Hematopoietic multipotent progenitor cell treated with erythropoietin and hydrocortisone succinate and interleukin-3 and kit ligand, for 8 days (in vitro differentiated cells): ENCODE measurements around the gene CUL3.
"Not testable (repeated sequence)": the region's sequence is repeated elsewhere in the genome, so short reads cannot be mapped to it uniquely, and the experiment has no call there.

Experiments
- DNase-seq: peaks from one replicate; pipeline ENCODE4 v3.0.0-alpha.2; 2015

The CUL3 gene

GRCh38 chr2:224532931-224533330 lies 52.2 kb downstream of the CUL3 start:
- DNase-seq, result no peak

- DNase-seq, result no peak
Observed at GRCh38 chr2:224532441-224532840, 52.7 kb downstream of the CUL3 start.

- no peak for DNase-seq
Observed at GRCh38 chr2:224528171-224528570, 57.0 kb downstream of the CUL3 start.

GRCh38 chr2:224525774-224526173 lies 59.4 kb downstream of the CUL3 start:
- no peak for DNase-seq

GRCh38 chr2:224524657-224525056 lies 60.5 kb downstream of the CUL3 start:
- DNase-seq, result no peak

GRCh38 chr2:224523626-224524577 lies 61.3 kb downstream of the CUL3 start:
- peak; percentile 23 for DNase-seq

GRCh38 chr2:224522483-224522882 lies 62.7 kb downstream of the CUL3 start:
- DNase-seq, result not testable (repeated sequence)

- DNase-seq, result no peak
Observed at GRCh38 chr2:224520064-224520463, 65.1 kb downstream of the CUL3 start.

GRCh38 chr2:224518806-224519580 lies 66.2 kb downstream of the CUL3 start:
- DNase-seq, result no peak

- DNase-seq, result no peak
Observed at GRCh38 chr2:224517963-224518362, 67.2 kb downstream of the CUL3 start.

GRCh38 chr2:224516393-224516792 lies 68.8 kb downstream of the CUL3 start:
- not testable (repeated sequence) for DNase-seq

- DNase-seq, result no peak
Observed at GRCh38 chr2:224513991-224514390, 71.2 kb downstream of the CUL3 start.

GRCh38 chr2:224507789-224508188 lies 77.4 kb downstream of the CUL3 start:
- DNase-seq, result no peak

- DNase-seq, result no peak
Observed at GRCh38 chr2:224506494-224506893, 78.7 kb downstream of the CUL3 start.

GRCh38 chr2:224498991-224499390 lies 86.2 kb downstream of the CUL3 start:
- DNase-seq, result no peak

GRCh38 chr2:224492531-224492930 lies 92.6 kb downstream of the CUL3 start:
- no peak for DNase-seq

GRCh38 chr2:224487940-224488339 lies 97.2 kb downstream of the CUL3 start:
- not testable (repeated sequence) for DNase-seq

GRCh38 chr2:224485081-224486014 lies 99.8 kb downstream of the CUL3 start:
- DNase-seq, result not testable (repeated sequence)

- no peak for DNase-seq
Observed at GRCh38 chr2:224479826-224480225, 105.3 kb downstream of the CUL3 start.

- no peak for DNase-seq
Observed at GRCh38 chr2:224472827-224473226, 112.3 kb downstream of the CUL3 start.

GRCh38 chr2:224472137-224472536 lies 113.0 kb downstream of the CUL3 start:
- DNase-seq, result no peak

- DNase-seq, result no peak
Observed at GRCh38 chr2:224469374-224469964, 115.7 kb downstream of the CUL3 start.
